GM19025 (cell line): ENCODE measurements around the gene ATXN1.

Source experiments
- ATAC-seq: cut with Tn5 transposase; IDR thresholded peaks from one replicate; pipeline ENCODE4 v1.9.1; 2021; ENCODE audit warnings: mild to moderate bottlenecking, low read depth, moderate library complexity; ENCODE audit not compliant: unreplicated experiment

The ATXN1 gene

GRCh38 chr6:16764188-16764950, 3.1 kb upstream of the ATXN1 start:
- ATAC-seq: no peak

- ATAC-seq: peak; percentile 24
Measured at GRCh38 chr6:16762550-16763477, 1.6 kb upstream of the ATXN1 start.

- ATAC-seq: no peak
Measured at GRCh38 chr6:16762268-16762549, 949 bp upstream of the ATXN1 start.

- ATAC-seq: peak; percentile 36
Measured at GRCh38 chr6:16761471-16762267, 409 bp upstream of the ATXN1 start.

- ATAC-seq: peak; percentile 43
Measured at GRCh38 chr6:16759646-16760515, 1.4 kb downstream of the ATXN1 start.

- no peak for ATAC-seq
Measured at GRCh38 chr6:16759181-16759645, 2.0 kb downstream of the ATXN1 start.

- ATAC-seq: no peak
Measured at GRCh38 chr6:16758163-16758975, 2.9 kb downstream of the ATXN1 start.

GRCh38 chr6:16757332-16757731, 3.9 kb downstream of the ATXN1 start:
- ATAC-seq: no peak

- no peak for ATAC-seq
Measured at GRCh38 chr6:16756660-16757255, 4.5 kb downstream of the ATXN1 start.

GRCh38 chr6:16755544-16755943, 5.7 kb downstream of the ATXN1 start:
- no peak for ATAC-seq

- no peak for ATAC-seq
Measured at GRCh38 chr6:16754876-16755275, 6.4 kb downstream of the ATXN1 start.

GRCh38 chr6:16754274-16754673, 7.0 kb downstream of the ATXN1 start:
- ATAC-seq: no peak

GRCh38 chr6:16753341-16753740, 7.9 kb downstream of the ATXN1 start:
- no peak for ATAC-seq

- ATAC-seq: no peak
Measured at GRCh38 chr6:16752206-16752866, 8.9 kb downstream of the ATXN1 start.

GRCh38 chr6:16751251-16751946, 9.9 kb downstream of the ATXN1 start:
- no peak for ATAC-seq

- ATAC-seq: no peak
Measured at GRCh38 chr6:16750566-16750965, 10.7 kb downstream of the ATXN1 start.
